ENCODE results near the gene KIF3A.

KIF3A gene

GRCh38 chr5:132661231-132662003 is 75.9 kb downstream of the KIF3A start:
- no peaks in the 10 kb centered on the region for H3K4me1 ChIP-seq (ENCODE audit: insufficient read depth, low read length)
- no peak overlapping the region for H3K9ac ChIP-seq (ENCODE audit: low read depth, low read length)

GRCh38 chr5:132659598-132660493 is 77.5 kb downstream of the KIF3A start:
- no peaks in the 10 kb centered on the region for H3K9me3 ChIP-seq (ENCODE audit: insufficient read depth, low read depth, low read length)
- H3K4me3 ChIP-seq (ENCODE audit: low read length) = no peak overlapping the region
- H3K27ac ChIP-seq (ENCODE audit: low read length) = no peak overlapping the region
- H3K36me3 ChIP-seq (ENCODE audit: insufficient read depth, low read depth, low read length) = no peaks in the 10 kb centered on the region
- no peaks in the 10 kb centered on the region for H3K4me1 ChIP-seq (ENCODE audit: insufficient read depth, low read length)
- no peak overlapping the region for H3K9ac ChIP-seq (ENCODE audit: low read depth, low read length)
- H3K27me3 ChIP-seq (ENCODE audit: insufficient read depth, low read length) = peaks cover 33% of the 10 kb centered on the region

More at GRCh38 chr5:132661231-132662003, 75.9 kb downstream of the KIF3A start:
- no peak overlapping the region for H3K4me3 ChIP-seq (ENCODE audit: low read length)
- H3K36me3 ChIP-seq (ENCODE audit: insufficient read depth, low read depth, low read length) = no peaks in the 10 kb centered on the region
- H3K27ac ChIP-seq (ENCODE audit: low read length) = no peak overlapping the region
- no peaks in the 10 kb centered on the region for H3K9me3 ChIP-seq (ENCODE audit: insufficient read depth, low read depth, low read length)
- H3K27me3 ChIP-seq (ENCODE audit: insufficient read depth, low read length) = peaks cover 17% of the 10 kb centered on the region

GRCh38 chr5:132658381-132659302 is 78.7 kb downstream of the KIF3A start:
- Histone ChIP-seq H3K27ac (ENCODE audit: low read length) (no peak overlapping the region), H3K4me1 (ENCODE audit: insufficient read depth, low read length) (no peaks in the 10 kb centered on the region), H3K9me3 (ENCODE audit: insufficient read depth, low read depth, low read length) (no peaks in the 10 kb centered on the region), H3K4me3 (ENCODE audit: low read length) (no peak overlapping the region), H3K9ac (ENCODE audit: low read depth, low read length) (no peak overlapping the region), H3K27me3 (ENCODE audit: insufficient read depth, low read length) (peaks cover 45% of the 10 kb centered on the region), H3K36me3 (ENCODE audit: insufficient read depth, low read depth, low read length) (no peaks in the 10 kb centered on the region)

GRCh38 chr5:132657676-132658380 is 79.5 kb downstream of the KIF3A start, which contains the start of gene IL13:
Gene IL13, plus strand, starts transcription at chr5:132658173. Its CDS starts 14 bp downstream, at chr5:132658187.
- Histone ChIP-seq H3K36me3 (ENCODE audit: insufficient read depth, low read depth, low read length) (no peaks in the 10 kb centered on the region), H3K9ac (ENCODE audit: low read depth, low read length) (no peak within 1 kb of the TSS), H3K4me1 (ENCODE audit: insufficient read depth, low read length) (no peaks in the 10 kb centered on the region), H3K27me3 (ENCODE audit: insufficient read depth, low read length) (peaks cover 51% of the 10 kb centered on the region), H3K4me3 (ENCODE audit: low read length) (no peak within 1 kb of the TSS), H3K27ac (ENCODE audit: low read length) (no peak within 1 kb of the TSS), H3K9me3 (ENCODE audit: insufficient read depth, low read depth, low read length) (no peaks in the 10 kb centered on the region)

- Histone ChIP-seq H3K9me3 (ENCODE audit: insufficient read depth, low read depth, low read length) (no peaks in the 10 kb centered on the region), H3K9ac (ENCODE audit: low read depth, low read length) (no peak overlapping the region), H3K4me1 (ENCODE audit: insufficient read depth, low read length) (no peaks in the 10 kb centered on the region), H3K36me3 (ENCODE audit: insufficient read depth, low read depth, low read length) (no peaks in the 10 kb centered on the region), H3K27me3 (ENCODE audit: insufficient read depth, low read length) (peaks cover 51% of the 10 kb centered on the region), H3K27ac (ENCODE audit: low read length) (no peak overlapping the region), H3K4me3 (ENCODE audit: low read length) (peak overlapping the region; percentile 56; the same call in 1 of the 2 replicates)
Observed at GRCh38 chr5:132656774-132657355, 80.5 kb downstream of the KIF3A start.

GRCh38 chr5:132655821-132656773 is 81.2 kb downstream of the KIF3A start:
- Histone ChIP-seq H3K27ac (ENCODE audit: low read length) (no peak overlapping the region), H3K4me3 (ENCODE audit: low read length) (peak overlapping the region; percentile 56; the same call in 1 of the 2 replicates), H3K36me3 (ENCODE audit: insufficient read depth, low read depth, low read length) (no peaks in the 10 kb centered on the region), H3K4me1 (ENCODE audit: insufficient read depth, low read length) (no peaks in the 10 kb centered on the region), H3K9ac (ENCODE audit: low read depth, low read length) (no peak overlapping the region), H3K27me3 (ENCODE audit: insufficient read depth, low read length) (peaks cover 51% of the 10 kb centered on the region), H3K9me3 (ENCODE audit: insufficient read depth, low read depth, low read length) (no peaks in the 10 kb centered on the region)

GRCh38 chr5:132653716-132654115 is 83.6 kb downstream of the KIF3A start:
- no peak overlapping the region for H3K27ac ChIP-seq (ENCODE audit: low read length)
- H3K9ac ChIP-seq (ENCODE audit: low read depth, low read length) = no peak overlapping the region
- H3K4me1 ChIP-seq (ENCODE audit: insufficient read depth, low read length) = no peaks in the 10 kb centered on the region
- H3K27me3 ChIP-seq (ENCODE audit: insufficient read depth, low read length) = peaks cover 51% of the 10 kb centered on the region
- no peaks in the 10 kb centered on the region for H3K36me3 ChIP-seq (ENCODE audit: insufficient read depth, low read depth, low read length)
- no peak overlapping the region for H3K4me3 ChIP-seq (ENCODE audit: low read length)
- H3K9me3 ChIP-seq (ENCODE audit: insufficient read depth, low read depth, low read length) = no peaks in the 10 kb centered on the region

- Histone ChIP-seq H3K4me1 (ENCODE audit: insufficient read depth, low read length) (no peaks in the 10 kb centered on the region), H3K27ac (ENCODE audit: low read length) (no peak overlapping the region), H3K9ac (ENCODE audit: low read depth, low read length) (no peak overlapping the region), H3K9me3 (ENCODE audit: insufficient read depth, low read depth, low read length) (no peaks in the 10 kb centered on the region), H3K36me3 (ENCODE audit: insufficient read depth, low read depth, low read length) (no peaks in the 10 kb centered on the region), H3K27me3 (ENCODE audit: insufficient read depth, low read length) (peaks cover 39% of the 10 kb centered on the region), H3K4me3 (ENCODE audit: low read length) (no peak overlapping the region)
Observed at GRCh38 chr5:132651838-132652469, 85.4 kb downstream of the KIF3A start.

- no peaks in the 10 kb centered on the region for H3K9me3 ChIP-seq (ENCODE audit: insufficient read depth, low read depth, low read length)
- no peak overlapping the region for H3K9ac ChIP-seq (ENCODE audit: low read depth, low read length)
- peaks cover under 1% of the 10 kb centered on the region; the same call in 1 of the 2 replicates for H3K36me3 ChIP-seq (ENCODE audit: insufficient read depth, low read depth, low read length)
- H3K4me1 ChIP-seq (ENCODE audit: insufficient read depth, low read length) = peaks cover 4% of the 10 kb centered on the region; the same call in 1 of the 2 replicates
- peaks cover 3% of the 10 kb centered on the region for H3K27me3 ChIP-seq (ENCODE audit: insufficient read depth, low read length)
- H3K4me3 ChIP-seq (ENCODE audit: low read length) = no peak overlapping the region
- H3K27ac ChIP-seq (ENCODE audit: low read length) = no peak overlapping the region
Observed at GRCh38 chr5:132648355-132648754, 89.0 kb downstream of the KIF3A start.

Measured in iPS-20b (cell line).